ENCODE measurements around the gene SHANK2.

DNA sequence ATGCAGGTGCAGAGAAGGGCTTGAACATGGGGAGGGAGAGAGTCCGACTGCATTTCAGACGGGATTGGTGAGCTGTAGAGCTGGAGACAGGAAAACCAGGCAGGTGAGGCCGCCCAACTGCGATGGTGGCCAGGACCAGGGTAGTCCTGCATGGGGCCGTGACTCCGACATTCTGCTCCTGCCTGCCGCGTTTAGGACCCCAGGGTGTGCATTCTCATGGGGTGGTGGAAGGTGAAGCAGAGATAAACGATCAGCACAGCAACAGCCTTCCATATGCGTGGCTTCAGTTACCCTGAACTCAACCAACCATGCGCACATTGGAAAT, 29.3 kb downstream of the SHANK2 start:
- TF ChIP-seq CTCF (IDR thresholded peaks at IDR 0.05) (no peak), POLR2AphosphoS5 (IDR thresholded peaks at IDR 0.05; ENCODE audit: insufficient read depth in 1 of 2, low read depth in 1 of 2) (no peak), POLR2A (IDR thresholded peaks at IDR 0.05) (no peak)
